Hepatocyte (in vitro differentiated cells): ENCODE measurements around the gene RXFP4. TPM values are rescaled to one million over a fixed set of nuclear protein-coding genes. Genes with fewer than 3 reads are reported as not detected.

Experiments
- DNase-seq: peaks from one replicate; pipeline ENCODE4 v3.0.0-alpha.2; 2016; ENCODE audit warnings: low spot score
- H2AFZ ChIP-seq: fragments of 200-600 bp; sonication (generic); 2 replicates; pipeline ENCODE4 v1.6.0; 2016; ENCODE audit warnings: antibody characterized with exemption, mild to moderate bottlenecking
- H3K27ac ChIP-seq: fragments of 200-600 bp; sonication (generic); 2 replicates; pipeline ENCODE4 v1.5.1; 2016; ENCODE audit warnings: mild to moderate bottlenecking
- H3K27me3 ChIP-seq: fragments of 200-600 bp; sonication (generic); 2 replicates; pipeline ENCODE4 v1.6.1; 2016
- H3K36me3 ChIP-seq: fragments of 200-600 bp; sonication (generic); replicated peaks from 2 replicates; pipeline ENCODE4 v1.5.1; 2016; ENCODE audit warnings: low read depth; ENCODE audit not compliant: insufficient read depth
- H3K4me1 ChIP-seq: fragments of 200-600 bp; sonication (generic); 2 replicates; pipeline ENCODE4 v1.5.1; 2016; ENCODE audit warnings: mild to moderate bottlenecking, moderate library complexity; ENCODE audit not compliant: insufficient read depth
- H3K4me2 ChIP-seq: fragments of 200-600 bp; sonication (generic); 2 replicates; pipeline ENCODE4 v1.6.0; 2016
- H3K4me3 ChIP-seq: fragments of 200-600 bp; sonication (generic); 2 replicates; pipeline ENCODE4 v1.5.1; 2016; ENCODE audit warnings: mild to moderate bottlenecking
- H3K79me2 ChIP-seq: fragments of 200-600 bp; sonication (generic); 2 replicates; pipeline ENCODE4 v1.6.0; 2017; ENCODE audit warnings: mild to moderate bottlenecking
- H3K9me2 ChIP-seq: fragments of 200-600 bp; sonication (generic); replicated peaks from 2 replicates; pipeline ENCODE4 v1.6.0; 2017; ENCODE audit warnings: mild to moderate bottlenecking; ENCODE audit not compliant: insufficient read depth
- H3K9me3 ChIP-seq: fragments of 200-600 bp; sonication (generic); 2 replicates; pipeline ENCODE4 v1.5.1; 2016; ENCODE audit warnings: low read depth, mild to moderate bottlenecking
- H4K20me1 ChIP-seq: fragments of 200-600 bp; sonication (generic); 2 replicates; pipeline ENCODE4 v1.6.0; 2016; ENCODE audit warnings: mild to moderate bottlenecking; ENCODE audit not compliant: insufficient read depth, poor library complexity, severe bottlenecking
- CTCF ChIP-seq: fragments of 200-600 bp; sonication (generic); IDR thresholded peaks from 2 replicates; pipeline ENCODE4 v1.5.1; 2016; ENCODE audit warnings: antibody characterized with exemption, mild to moderate bottlenecking; ENCODE audit not compliant: poor library complexity
- EZH2 ChIP-seq: fragments of 200-600 bp; sonication (generic); IDR thresholded peaks from 2 replicates; pipeline ENCODE4 v1.6.1; 2016; ENCODE audit warnings: antibody characterized with exemption, mild to moderate bottlenecking, borderline replicate concordance
- EZH2phosphoT487 ChIP-seq: fragments of 200-600 bp; sonication (generic); IDR thresholded peaks from one replicate; pipeline ENCODE4 v1.6.1; 2018; ENCODE audit warnings: antibody characterized with exemption, mild to moderate bottlenecking, low read depth, moderate library complexity; ENCODE audit not compliant: unreplicated experiment, severe bottlenecking
- WGBS: methylation state at CpG from one replicate; pipeline ENCODE4 v1.1.6; 2016; ENCODE audit warnings: low lambda C conversion rate; ENCODE audit errors: missing lambda C conversion rate; 5-methylcytosine and 5-hydroxymethylcytosine counted together
- polyA plus RNA-seq: library from polyadenylated mRNA; unstranded; fragments of >200 nt; fragmentation: Nextera tagmentation; extraction: Ambion mirVana; gene quantifications from 2 replicates; pipeline ENCODE4 v1.2.1, GENCODE V29; 2016
- total RNA-seq: library from RNA; depleted of rRNA; stranded (reverse); fragments of >200 nt; gene quantifications from 2 replicates; pipeline ENCODE4 v1.2.3, GENCODE V29; 2014

RXFP4 gene
- total and polyA plus RNA-seq, 2 experiments from 2014 or later: 0.83 TPM; not detected in 1

- peaks cover 96% of the 10 kb centered on the region for H3K79me2 ChIP-seq
- H3K27ac ChIP-seq: no peak overlapping the region
- H3K27me3 ChIP-seq: no peaks in the 10 kb centered on the region
- H3K9me2 ChIP-seq: no peaks in the 10 kb centered on the region
- DNase-seq: no peak
- no peak for TF ChIP-seq EZH2
- TF ChIP-seq EZH2phosphoT487: no peak
- no peak for TF ChIP-seq CTCF
- no peak overlapping the region for H2AFZ ChIP-seq
- no peaks in the 10 kb centered on the region for H3K36me3 ChIP-seq
- WGBS: 95% methylated on average over 9 of the region's 9 CpGs
- H4K20me1 ChIP-seq: peaks cover 66% of the 10 kb centered on the region
- H3K4me1 ChIP-seq: peaks cover 34% of the 10 kb centered on the region
- H3K9me3 ChIP-seq: no peaks in the 10 kb centered on the region
- H3K4me2 ChIP-seq: no peak overlapping the region
- no peak overlapping the region for H3K4me3 ChIP-seq
Observed at GRCh38 chr1:155971910-155972809, 30.7 kb downstream of the RXFP4 start.

DNA sequence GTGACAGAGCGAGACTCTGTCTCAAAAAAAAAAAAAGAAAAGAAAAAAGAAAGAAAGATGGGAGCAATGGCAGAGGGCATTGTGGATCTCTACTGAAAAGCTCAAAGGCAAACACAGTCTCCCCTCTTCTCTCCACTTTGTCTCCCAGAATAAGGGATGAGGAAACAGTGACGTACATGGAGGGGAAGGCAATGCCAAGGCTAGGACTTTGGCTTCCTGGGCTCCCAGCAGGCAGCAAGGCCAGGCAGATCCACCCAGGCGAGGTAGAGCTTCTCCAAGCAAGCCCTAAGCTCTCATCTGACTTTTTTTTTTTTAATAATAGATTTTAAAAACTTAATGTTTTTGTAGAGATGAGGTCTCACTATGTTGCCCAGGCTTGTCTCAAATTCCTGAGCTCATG, 32.3 kb downstream of the RXFP4 start:
- Histone ChIP-seq H3K79me2 (peaks cover 99% of the 10 kb centered on the region), H3K4me3 (no peak overlapping the region), H3K4me1 (peaks cover 38% of the 10 kb centered on the region), H3K27ac (no peak overlapping the region), H3K9me2 (no peaks in the 10 kb centered on the region), H2AFZ (no peak overlapping the region), H3K9me3 (no peaks in the 10 kb centered on the region), H3K36me3 (no peaks in the 10 kb centered on the region), H3K27me3 (no peaks in the 10 kb centered on the region), H4K20me1 (peaks cover 63% of the 10 kb centered on the region), H3K4me2 (no peak overlapping the region)
- no peak for TF ChIP-seq EZH2
- TF ChIP-seq CTCF: no peak
- TF ChIP-seq EZH2phosphoT487: no peak
- no peak for DNase-seq
- 86% methylated on average over 2 of the region's 3 CpGs for WGBS

- no peak for DNase-seq
- Histone ChIP-seq H4K20me1 (peaks cover 56% of the 10 kb centered on the region), H3K9me2 (no peaks in the 10 kb centered on the region), H3K27me3 (no peaks in the 10 kb centered on the region), H3K9me3 (no peaks in the 10 kb centered on the region), H3K36me3 (no peaks in the 10 kb centered on the region), H3K4me2 (peak overlapping the region; percentile 82), H2AFZ (no peak overlapping the region), H3K79me2 (peaks cover 94% of the 10 kb centered on the region), H3K27ac (peak overlapping the region; percentile 87), H3K4me3 (no peak overlapping the region), H3K4me1 (peaks cover 42% of the 10 kb centered on the region)
- TF ChIP-seq EZH2phosphoT487: no peak
- WGBS: 67% methylated on average over 13 of the region's 13 CpGs
Observed at GRCh38 chr1:155974208-155975115, 33.0 kb downstream of the RXFP4 start.
